Testis (tissue), 2 donors: ENCODE measurements around the gene TPMT.

Experiments
- CTCF ChIP-seq, 3 experiments: fragments of 450-650 bp in 2 of 3; fragments of 200-600 bp in 1 of 3; sonication (generic) in 1 of 3; IDR thresholded peaks; one replicate each; pipeline ENCODE4 v1.5.1; 2016 to 2019; ENCODE audit warnings: antibody characterized with exemption in 3 of 3, mild to moderate bottlenecking in 2 of 3, moderate library complexity in 1 of 3
- POLR2A ChIP-seq: fragments of 450-650 bp; IDR thresholded peaks from one replicate; pipeline ENCODE4 v1.6.1; 2017; ENCODE audit warnings: antibody characterized with exemption, mild to moderate bottlenecking, moderate library complexity

- TF ChIP-seq POLR2A (no peak), CTCF (IDR thresholded peaks at IDR 0.05) (no peak)
These were observed 53.0 kb downstream of the TPMT start for GRCh38 chr6:18101873-18102272.
